ENCODE results near the gene PACS2. TPM values are rescaled to one million over a fixed set of nuclear protein-coding genes. Genes with fewer than 3 reads are reported as not detected.

PACS2 gene
- total and polyA plus RNA-seq, 2 experiments from 2014 or later = 10.0 to 39.7 TPM

GRCh38 chr14:105440554-105440900, 126.0 kb downstream of the PACS2 start:
- Histone ChIP-seq H3K9me2 (ENCODE audit: insufficient read depth) (no peaks in the 10 kb centered on the region), H4K20me1 (ENCODE audit: insufficient read depth) (peaks cover 6% of the 10 kb centered on the region; the same call in 1 of the 2 replicates), H3K36me3 (ENCODE audit: low read depth) (no peaks in the 10 kb centered on the region), H2AFZ (no peak overlapping the region), H3K27me3 (replicated peaks; ENCODE audit: insufficient read depth) (no peaks in the 10 kb centered on the region), H3K9ac (no peak overlapping the region), H3K4me3 (no peak overlapping the region), H3K27ac (no peak overlapping the region), H3F3A (ENCODE audit: insufficient read depth) (no peaks in the 10 kb centered on the region), H3K4me2 (ENCODE audit: unreplicated experiment) (no peak overlapping the region), H3K4me1 (ENCODE audit: insufficient read depth) (no peaks in the 10 kb centered on the region), H3K79me2 (ENCODE audit: insufficient read depth) (peaks cover 56% of the 10 kb centered on the region), H3K9me3 (ENCODE audit: low read depth) (no peaks in the 10 kb centered on the region)
- in situ Hi-C loops (cut with MboI) = no loop called here
- TF ChIP-seq EZH2phosphoT487 (IDR thresholded peaks at IDR 0.05; ENCODE audit: insufficient read depth, low read depth) = no peak
- no peak for TF ChIP-seq EZH2 (IDR thresholded peaks at IDR 0.05; ENCODE audit: insufficient read depth, poor library complexity, severe bottlenecking)
- DNase-seq = no peak
- WGBS, 2 experiments (ENCODE audit: low coverage in 1 of 2, low lambda C conversion rate in 2 of 2, missing lambda C conversion rate in 2 of 2) = 87 to 89% methylated on average over 14 to 15 of the region's 15 CpGs

GRCh38 chr14:105440992-105441391, 126.4 kb downstream of the PACS2 start:
- no peaks in the 10 kb centered on the region for H3K9me3 ChIP-seq (ENCODE audit: low read depth)
- H3K4me1 ChIP-seq (ENCODE audit: insufficient read depth) = no peaks in the 10 kb centered on the region
- H3K4me2 ChIP-seq (ENCODE audit: unreplicated experiment) = no peak overlapping the region
- H3K36me3 ChIP-seq (ENCODE audit: low read depth) = no peaks in the 10 kb centered on the region
- H2AFZ ChIP-seq = no peak overlapping the region
- H3K4me3 ChIP-seq = no peak overlapping the region
- in situ Hi-C loops (cut with MboI) = no loop called here
- H3F3A ChIP-seq (ENCODE audit: insufficient read depth) = no peaks in the 10 kb centered on the region
- WGBS, 2 experiments (ENCODE audit: low coverage in 1 of 2, low lambda C conversion rate in 2 of 2, missing lambda C conversion rate in 2 of 2) = 100% methylated on average over 4 to 9 of the region's 9 CpGs
- no peak overlapping the region for H3K27ac ChIP-seq
- no peaks in the 10 kb centered on the region for H3K9me2 ChIP-seq (ENCODE audit: insufficient read depth)
- H3K79me2 ChIP-seq (ENCODE audit: insufficient read depth) = peaks cover 51% of the 10 kb centered on the region
- TF ChIP-seq EZH2phosphoT487 (IDR thresholded peaks at IDR 0.05; ENCODE audit: insufficient read depth, low read depth) (no peak), EZH2 (IDR thresholded peaks at IDR 0.05; ENCODE audit: insufficient read depth, poor library complexity, severe bottlenecking) (no peak)
- peaks cover 5% of the 10 kb centered on the region; the same call in 1 of the 2 replicates for H4K20me1 ChIP-seq (ENCODE audit: insufficient read depth)
- no peak for DNase-seq
- no peak overlapping the region for H3K9ac ChIP-seq
- H3K27me3 ChIP-seq (replicated peaks; ENCODE audit: insufficient read depth) = no peaks in the 10 kb centered on the region

- no peak overlapping the region for H2AFZ ChIP-seq
- no peaks in the 10 kb centered on the region for H4K20me1 ChIP-seq (ENCODE audit: insufficient read depth)
- DNase-seq = no peak
- TF ChIP-seq EZH2phosphoT487 (IDR thresholded peaks at IDR 0.05; ENCODE audit: insufficient read depth, low read depth) = no peak
- TF ChIP-seq EZH2 (IDR thresholded peaks at IDR 0.05; ENCODE audit: insufficient read depth, poor library complexity, severe bottlenecking) = no peak
- no peak overlapping the region for H3K4me2 ChIP-seq (ENCODE audit: unreplicated experiment)
- no peaks in the 10 kb centered on the region for H3F3A ChIP-seq (ENCODE audit: insufficient read depth)
- H3K4me1 ChIP-seq (ENCODE audit: insufficient read depth) = no peaks in the 10 kb centered on the region
- no peak overlapping the region for H3K27ac ChIP-seq
- in situ Hi-C loops (cut with MboI) = no loop called here
- H3K9me2 ChIP-seq (ENCODE audit: insufficient read depth) = no peaks in the 10 kb centered on the region
- no peaks in the 10 kb centered on the region for H3K27me3 ChIP-seq (replicated peaks; ENCODE audit: insufficient read depth)
- H3K9me3 ChIP-seq (ENCODE audit: low read depth) = no peaks in the 10 kb centered on the region
- no peak overlapping the region for H3K9ac ChIP-seq
- H3K4me3 ChIP-seq = no peak overlapping the region
- H3K79me2 ChIP-seq (ENCODE audit: insufficient read depth) = peaks cover 44% of the 10 kb centered on the region
- WGBS, 2 experiments (ENCODE audit: low coverage in 1 of 2, low lambda C conversion rate in 2 of 2, missing lambda C conversion rate in 2 of 2) = 81 to 82% methylated on average over 17 of the region's 17 CpGs
- no peaks in the 10 kb centered on the region for H3K36me3 ChIP-seq (ENCODE audit: low read depth)
Measured at GRCh38 chr14:105442125-105442524, 127.6 kb downstream of the PACS2 start.

GRCh38 chr14:105442834-105443233, 128.3 kb downstream of the PACS2 start:
- DNase-seq = no peak
- in situ Hi-C loops (cut with MboI) = no loop called here
- WGBS, 2 experiments (ENCODE audit: low coverage in 1 of 2, low lambda C conversion rate in 2 of 2, missing lambda C conversion rate in 2 of 2) = 84% methylated on average over 12 of the region's 12 CpGs
- TF ChIP-seq EZH2 (IDR thresholded peaks at IDR 0.05; ENCODE audit: insufficient read depth, poor library complexity, severe bottlenecking) = no peak
- no peak for TF ChIP-seq EZH2phosphoT487 (IDR thresholded peaks at IDR 0.05; ENCODE audit: insufficient read depth, low read depth)
- Histone ChIP-seq H3K4me3 (no peak overlapping the region), H3K9me2 (ENCODE audit: insufficient read depth) (no peaks in the 10 kb centered on the region), H3K27me3 (replicated peaks; ENCODE audit: insufficient read depth) (no peaks in the 10 kb centered on the region), H3K9ac (no peak overlapping the region), H3K4me2 (ENCODE audit: unreplicated experiment) (no peak overlapping the region), H3K36me3 (ENCODE audit: low read depth) (no peaks in the 10 kb centered on the region), H3F3A (ENCODE audit: insufficient read depth) (no peaks in the 10 kb centered on the region), H3K79me2 (ENCODE audit: insufficient read depth) (peaks cover 40% of the 10 kb centered on the region), H3K9me3 (ENCODE audit: low read depth) (no peaks in the 10 kb centered on the region), H2AFZ (no peak overlapping the region), H3K27ac (no peak overlapping the region), H3K4me1 (ENCODE audit: insufficient read depth) (no peaks in the 10 kb centered on the region), H4K20me1 (ENCODE audit: insufficient read depth) (no peaks in the 10 kb centered on the region)

- Histone ChIP-seq H3K9me3 (ENCODE audit: low read depth) (no peaks in the 10 kb centered on the region), H3K36me3 (ENCODE audit: low read depth) (no peaks in the 10 kb centered on the region), H3F3A (ENCODE audit: insufficient read depth) (no peaks in the 10 kb centered on the region), H3K27me3 (replicated peaks; ENCODE audit: insufficient read depth) (no peaks in the 10 kb centered on the region), H3K9ac (no peak overlapping the region), H3K79me2 (ENCODE audit: insufficient read depth) (peaks cover 27% of the 10 kb centered on the region; the same call in 1 of the 2 replicates), H2AFZ (no peak overlapping the region), H3K9me2 (ENCODE audit: insufficient read depth) (no peaks in the 10 kb centered on the region), H3K27ac (no peak overlapping the region), H3K4me2 (ENCODE audit: unreplicated experiment) (no peak overlapping the region), H3K4me1 (ENCODE audit: insufficient read depth) (no peaks in the 10 kb centered on the region), H3K4me3 (no peak overlapping the region), H4K20me1 (ENCODE audit: insufficient read depth) (no peaks in the 10 kb centered on the region)
- TF ChIP-seq EZH2 (IDR thresholded peaks at IDR 0.05; ENCODE audit: insufficient read depth, poor library complexity, severe bottlenecking) (no peak), EZH2phosphoT487 (IDR thresholded peaks at IDR 0.05; ENCODE audit: insufficient read depth, low read depth) (no peak)
- WGBS, 2 experiments (ENCODE audit: low coverage in 1 of 2, low lambda C conversion rate in 2 of 2, missing lambda C conversion rate in 2 of 2) = 87 to 88% methylated on average over 17 of the region's 17 CpGs
- DNase-seq = no peak
- in situ Hi-C loops (cut with MboI) = no loop called here
Measured at GRCh38 chr14:105444859-105445258, 130.3 kb downstream of the PACS2 start.

All from GM23248 (cell line).